Subcutaneous adipose tissue (tissue), 4 donors: ENCODE measurements around the gene NEDD4. TPM values are rescaled to one million over a fixed set of nuclear protein-coding genes. Genes with fewer than 3 reads are reported as not detected.

Source experiments
- CTCF ChIP-seq: fragments of 450-650 bp; IDR thresholded peaks from one replicate; pipeline ENCODE4 v1.5.1; 2016; ENCODE audit warnings: low read depth, mild to moderate bottlenecking, control low read depth, antibody characterized with exemption, moderate library complexity
- total RNA-seq, 4 donors: library from RNA; depleted of rRNA; stranded (reverse); fragments of >200 nt; gene quantifications; one replicate each; pipeline ENCODE4 v1.1.0, GENCODE V29; 2016

Gene NEDD4
- 10 to 100 TPM; 10.0 to 18.1 (median 15.3) TPM for total RNA-seq

GRCh38 chr15:55993111-55993803 lies at the start of gene NEDD4:
Gene NEDD4 (minus strand): TSS chr15:55993612. CDS start chr15:55993555, 57 bp downstream.
- TF ChIP-seq CTCF = no peak

GRCh38 chr15:56042498-56042897 lies 49.1 kb upstream of the NEDD4 start:
- TF ChIP-seq CTCF = no peak

- TF ChIP-seq CTCF = no peak
These were observed 48.6 kb upstream of the NEDD4 start for GRCh38 chr15:56042031-56042430.

GRCh38 chr15:56040081-56041035 lies 46.9 kb upstream of the NEDD4 start:
- TF ChIP-seq CTCF = no peak

- TF ChIP-seq CTCF = no peak
These were observed 45.3 kb upstream of the NEDD4 start for GRCh38 chr15:56038707-56039106.

- no peak for TF ChIP-seq CTCF
These were observed 44.6 kb upstream of the NEDD4 start for GRCh38 chr15:56038015-56038414.

GRCh38 chr15:56036546-56037067 lies 43.2 kb upstream of the NEDD4 start:
- TF ChIP-seq CTCF = no peak
